Muscle of leg (tissue), 11 donors: ENCODE measurements around the gene CYP51A1. TPM values are rescaled to one million over a fixed set of nuclear protein-coding genes. Genes with fewer than 3 reads are reported as not detected.

Source experiments
- DNase-seq: peaks from one replicate; pipeline ENCODE4 v3.0.0; 2013
- H3K27ac ChIP-seq: one replicate; pipeline ENCODE4 v1.5.1; 2013; ENCODE audit warnings: mild to moderate bottlenecking, low read length, control low read depth
- H3K27me3 ChIP-seq: one replicate; pipeline ENCODE4 v1.6.1; 2013; ENCODE audit warnings: low read length; ENCODE audit not compliant: control insufficient read depth, insufficient read depth
- H3K36me3 ChIP-seq: one replicate; pipeline ENCODE4 v1.6.1; 2013; ENCODE audit warnings: low read length; ENCODE audit not compliant: control insufficient read depth, insufficient read depth
- H3K4me1 ChIP-seq: one replicate; pipeline ENCODE4 v1.6.1; 2013; ENCODE audit warnings: low read length; ENCODE audit not compliant: control insufficient read depth, insufficient read depth
- H3K4me3 ChIP-seq: one replicate; pipeline ENCODE4 v1.5.1; 2013; ENCODE audit warnings: low read length, control low read depth
- H3K9me3 ChIP-seq: replicated peaks from 2 replicates; pipeline ENCODE4 v1.6.1; 2013; ENCODE audit warnings: low read depth, low read length; ENCODE audit not compliant: control insufficient read depth
- WGBS: methylation state at CpG from one replicate; pipeline ENCODE4 v1.1.5; 2013; ENCODE audit warnings: missing lambda C conversion rate; ENCODE audit not compliant: insufficient coverage; 5-methylcytosine and 5-hydroxymethylcytosine counted together
- polyA plus RNA-seq, 8 donors: library from polyadenylated mRNA; unstranded; fragments of 120-200 nt; gene quantifications; one replicate each; pipeline versions ENCODE4 v1.2.1 to v1.2.3, GENCODE V29; 2013; ENCODE audit warnings: inconsistent platforms in 1 of 8, low replicate concordance in 1 of 8; ENCODE audit not compliant: insufficient read length in 8 of 8, insufficient read depth in 1 of 8
- total RNA-seq: library from RNA; stranded (reverse); fragments of 120-200 nt; gene quantifications from one replicate; pipeline ENCODE4 v1.2.4, GENCODE V29; 2013

Gene CYP51A1
- total and polyA plus RNA-seq, 9 donors = 22.7 to 44.1 (median 31.0) TPM

DNA sequence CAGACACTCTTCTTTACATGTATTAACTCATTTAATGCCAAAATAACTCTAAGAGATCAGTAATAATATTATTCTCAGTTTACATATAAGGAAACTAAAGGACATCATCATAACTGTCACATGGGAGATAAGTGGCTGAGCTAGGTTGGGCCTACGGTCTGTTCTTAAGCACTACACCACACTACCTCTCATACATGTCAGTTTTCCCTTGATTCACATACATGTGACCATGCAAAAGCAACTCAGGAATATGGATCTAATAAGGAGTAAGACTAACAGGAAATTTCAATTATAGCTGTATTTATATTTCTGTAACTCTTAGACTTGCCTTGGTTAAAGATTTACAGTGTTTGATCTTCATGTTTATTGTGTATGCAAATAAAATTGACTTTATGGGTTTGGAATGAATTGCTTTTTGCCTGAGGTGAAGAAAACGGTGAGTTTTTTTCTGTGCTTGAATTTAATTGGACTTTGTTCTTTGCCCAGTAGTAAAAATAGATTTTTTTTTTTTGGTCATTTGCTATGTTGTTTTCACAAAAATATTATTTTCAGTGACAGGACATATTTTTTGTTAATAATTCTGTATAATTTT is 69.7 kb downstream of the CYP51A1 start:
- H3K27ac ChIP-seq = no peak overlapping the region
- no peaks in the 10 kb centered on the region for H3K4me1 ChIP-seq
- H3K27me3 ChIP-seq = no peaks in the 10 kb centered on the region
- no peak for DNase-seq
- no peak overlapping the region for H3K4me3 ChIP-seq
- H3K36me3 ChIP-seq = peaks cover 14% of the 10 kb centered on the region
- no CpG with 5 or more reads among the region's 2 CpGs for WGBS
- no peaks in the 10 kb centered on the region for H3K9me3 ChIP-seq

Other genes starting within 250 kb of the CYP51A1 start
- gene AKAP9, start 193.6 kb downstream of the CYP51A1 start, total RNA-seq = 90.1 TPM
- gene AKAP9, start 193.6 kb downstream of the CYP51A1 start, polyA plus RNA-seq = 10 to 100 TPM; 63.1 to 94.0 (median 78.3) TPM
- 0.31 TPM for gene LRRD1, start 44.7 kb upstream of the CYP51A1 start, total RNA-seq
- under 1 TPM; 0.11 to 0.64 (median 0.28) TPM for gene LRRD1, start 44.7 kb upstream of the CYP51A1 start, polyA plus RNA-seq
- 38.2 TPM for gene KRIT1, start 111.4 kb upstream of the CYP51A1 start, total RNA-seq
- gene KRIT1, start 111.4 kb upstream of the CYP51A1 start, polyA plus RNA-seq = 10 to 100 TPM; 21.5 to 34.4 (median 26.4) TPM
- gene ANKIB1, start 111.5 kb upstream of the CYP51A1 start, total RNA-seq = 30.6 TPM
- gene ANKIB1, start 111.5 kb upstream of the CYP51A1 start, polyA plus RNA-seq = 10 to 100 TPM; 15.0 to 31.5 (median 23.7) TPM